Measurements from ENCODE around the gene DIDO1.

Gene DIDO1

GRCh38 chr20:62829231-62830230, 96.8 kb downstream of the DIDO1 start:
- no peak for DNase-seq

GRCh38 chr20:62828511-62829230, 97.6 kb downstream of the DIDO1 start:
- no peak for DNase-seq

- DNase-seq = no peak
These were observed 98.3 kb downstream of the DIDO1 start for GRCh38 chr20:62828051-62828450.

Measured in NCI-H524 (cell line).